ENCODE measurements around the gene WRAP73.
A peak's percentile ranks its signal among the peaks of the same experiment; 100 is the strongest.

WRAP73 gene

DNA sequence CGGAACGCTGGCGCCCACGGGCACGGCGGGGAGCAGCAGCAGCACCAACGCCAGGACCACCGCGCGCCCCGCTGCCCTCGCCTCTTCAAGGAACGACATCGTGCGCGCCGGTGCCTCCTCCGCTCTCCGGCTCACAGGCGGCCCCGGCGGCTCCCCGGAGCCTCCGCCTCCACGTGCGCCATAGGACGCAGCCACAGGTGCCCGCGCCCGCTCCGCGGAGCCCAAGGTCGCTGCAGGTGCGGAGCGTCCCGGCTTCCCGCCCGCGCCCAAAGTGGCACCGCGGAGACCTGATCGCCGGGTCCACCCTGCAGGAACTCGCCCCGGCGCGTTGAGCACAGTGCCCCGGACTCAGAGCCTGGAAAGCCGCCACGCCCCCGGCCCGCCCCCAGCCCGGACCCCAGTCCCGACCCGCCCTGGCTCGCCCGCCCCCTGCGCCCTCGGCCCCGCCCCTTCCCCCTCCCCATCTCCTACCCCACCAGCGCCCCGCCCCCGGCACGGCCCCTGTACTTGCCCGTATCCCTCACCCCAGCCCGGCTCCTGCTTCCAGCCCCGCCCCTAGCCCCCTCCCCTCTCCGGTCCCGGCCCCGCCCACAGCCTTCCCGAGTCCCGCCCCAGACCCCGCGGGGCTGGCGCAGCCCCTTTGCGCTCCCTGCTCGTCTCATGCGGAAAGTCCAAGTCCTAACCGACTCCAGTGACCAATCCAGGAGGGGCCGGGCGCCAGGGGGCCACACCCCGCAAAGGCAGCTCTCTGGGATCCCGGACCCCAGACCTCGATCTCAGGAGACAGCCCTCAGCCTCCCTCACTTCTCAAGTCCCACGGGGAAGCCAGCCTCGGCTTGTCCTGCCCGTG, 38.5 kb downstream of the WRAP73 start, which contains the start of gene MEGF6:
MEGF6 (minus strand) TSS at position 339 of the 850 bp plus-strand sequence; CDS start at position 99, 240 bp downstream.
- peak within 1 kb of the TSS; percentile 67; the same call in 1 of the 2 replicates for H3K9ac ChIP-seq (ENCODE audit: low read depth, low read length)
- no peak within 1 kb of the TSS for H3K27ac ChIP-seq (ENCODE audit: low read length)
- H3K9me3 ChIP-seq (ENCODE audit: insufficient read depth, low read depth, low read length), result no peaks in the 10 kb centered on the region
- H3K27me3 ChIP-seq (ENCODE audit: insufficient read depth, low read length), result peaks cover 24% of the 10 kb centered on the region
- peaks cover 16% of the 10 kb centered on the region for H3K4me1 ChIP-seq (ENCODE audit: insufficient read depth, low read length)
- H3K4me3 ChIP-seq (ENCODE audit: low read length), result peak within 1 kb of the TSS; percentile 74
- no peaks in the 10 kb centered on the region for H3K36me3 ChIP-seq (ENCODE audit: insufficient read depth, low read depth, low read length)

DNA sequence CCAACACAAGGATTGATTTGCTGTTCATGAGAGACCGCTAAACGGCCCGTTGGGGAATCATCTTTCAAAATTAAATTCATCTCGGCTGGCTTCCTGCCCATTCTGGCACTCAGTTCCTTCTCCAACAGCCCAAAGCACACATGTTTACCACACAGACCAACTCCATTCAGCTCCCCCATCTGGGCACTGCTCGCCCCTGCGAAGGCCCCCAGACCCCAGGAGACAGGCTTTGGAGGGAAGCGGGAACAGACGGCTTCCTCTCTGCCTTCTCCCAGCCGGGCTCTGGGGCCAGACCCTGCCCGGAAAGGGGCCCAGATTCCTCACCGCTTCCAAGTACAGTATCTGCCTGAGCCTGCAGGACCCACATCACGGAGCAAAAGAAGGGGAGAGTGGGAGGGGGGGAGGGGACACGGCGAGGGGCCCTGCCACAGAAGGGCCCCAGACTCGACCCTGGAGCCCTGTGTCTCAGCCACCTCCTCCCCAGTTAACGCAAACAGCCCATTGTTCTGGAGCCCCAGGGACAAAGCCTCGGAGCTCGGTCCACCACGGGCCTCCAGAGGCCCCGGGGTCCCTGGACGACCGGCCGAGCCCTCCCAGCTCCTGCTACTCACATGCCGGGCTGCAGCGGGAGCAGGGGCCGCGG, 39.3 kb downstream of the WRAP73 start:
- H3K36me3 ChIP-seq (ENCODE audit: insufficient read depth, low read depth, low read length), result no peaks in the 10 kb centered on the region
- peaks cover 16% of the 10 kb centered on the region for H3K4me1 ChIP-seq (ENCODE audit: insufficient read depth, low read length)
- peaks cover 24% of the 10 kb centered on the region for H3K27me3 ChIP-seq (ENCODE audit: insufficient read depth, low read length)
- H3K27ac ChIP-seq (ENCODE audit: low read length), result no peak overlapping the region
- H3K9ac ChIP-seq (ENCODE audit: low read depth, low read length), result peak overlapping the region; percentile 67; the same call in 1 of the 2 replicates
- no peaks in the 10 kb centered on the region for H3K9me3 ChIP-seq (ENCODE audit: insufficient read depth, low read depth, low read length)
- H3K4me3 ChIP-seq (ENCODE audit: low read length), result peak overlapping the region; percentile 74

DNA sequence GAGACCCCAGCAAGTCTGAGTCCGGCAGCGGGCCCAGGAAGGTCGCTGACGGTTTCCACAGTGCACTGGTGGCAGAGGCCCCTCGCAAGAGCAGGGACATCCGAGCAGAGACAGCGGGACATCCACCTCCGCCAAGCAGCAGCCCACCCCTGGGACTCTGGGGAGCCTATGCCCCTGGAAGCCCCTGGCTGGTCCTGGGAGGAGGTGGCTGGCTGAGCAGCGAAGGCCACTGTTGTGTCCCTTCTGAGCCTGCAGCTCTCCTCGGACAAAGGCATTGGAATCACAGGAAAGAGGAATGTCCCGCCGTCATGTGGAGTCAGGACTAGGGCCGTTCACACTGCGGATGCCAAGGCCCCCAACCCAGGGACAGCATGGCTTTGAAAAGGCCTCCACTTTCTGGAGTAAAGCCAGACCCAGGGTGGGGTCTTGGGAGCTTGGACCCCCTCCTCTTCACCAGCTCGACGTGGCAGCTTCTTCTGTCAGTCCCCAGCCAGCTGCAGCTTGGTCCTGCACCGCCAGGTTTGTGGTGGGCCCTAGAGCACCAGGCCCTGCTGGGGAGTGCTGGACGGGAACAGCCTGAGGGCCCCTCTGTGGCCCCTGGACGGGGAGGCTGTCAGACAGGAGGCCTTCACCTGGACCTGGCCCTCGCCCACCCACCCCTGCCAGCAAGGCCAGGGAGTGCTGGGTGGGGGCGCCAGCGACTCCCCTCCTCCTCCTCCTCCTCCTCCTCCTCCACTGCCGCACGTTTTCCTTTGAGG, 40.0 kb downstream of the WRAP73 start:
- Histone ChIP-seq H3K27ac (ENCODE audit: low read length) (no peak overlapping the region), H3K9me3 (ENCODE audit: insufficient read depth, low read depth, low read length) (no peaks in the 10 kb centered on the region), H3K9ac (ENCODE audit: low read depth, low read length) (peak overlapping the region; percentile 67; the same call in 1 of the 2 replicates), H3K36me3 (ENCODE audit: insufficient read depth, low read depth, low read length) (no peaks in the 10 kb centered on the region), H3K4me3 (ENCODE audit: low read length) (peak overlapping the region; percentile 74), H3K4me1 (ENCODE audit: insufficient read depth, low read length) (peaks cover 16% of the 10 kb centered on the region), H3K27me3 (ENCODE audit: insufficient read depth, low read length) (peaks cover 24% of the 10 kb centered on the region)

GRCh38 chr1:3609016-3609768, 40.7 kb downstream of the WRAP73 start:
- H3K27ac ChIP-seq (ENCODE audit: low read length), result no peak overlapping the region
- no peak overlapping the region for H3K9ac ChIP-seq (ENCODE audit: low read depth, low read length)
- peaks cover 11% of the 10 kb centered on the region for H3K4me1 ChIP-seq (ENCODE audit: insufficient read depth, low read length)
- H3K4me3 ChIP-seq (ENCODE audit: low read length), result no peak overlapping the region
- H3K27me3 ChIP-seq (ENCODE audit: insufficient read depth, low read length), result peaks cover 24% of the 10 kb centered on the region
- H3K9me3 ChIP-seq (ENCODE audit: insufficient read depth, low read depth, low read length), result no peaks in the 10 kb centered on the region
- H3K36me3 ChIP-seq (ENCODE audit: insufficient read depth, low read depth, low read length), result no peaks in the 10 kb centered on the region

- Histone ChIP-seq H3K4me1 (ENCODE audit: insufficient read depth, low read length) (peaks cover 6% of the 10 kb centered on the region; the same call in 1 of the 2 replicates), H3K4me3 (ENCODE audit: low read length) (no peak overlapping the region), H3K27me3 (ENCODE audit: insufficient read depth, low read length) (peaks cover 22% of the 10 kb centered on the region), H3K27ac (ENCODE audit: low read length) (no peak overlapping the region), H3K9me3 (ENCODE audit: insufficient read depth, low read depth, low read length) (no peaks in the 10 kb centered on the region), H3K36me3 (ENCODE audit: insufficient read depth, low read depth, low read length) (no peaks in the 10 kb centered on the region), H3K9ac (ENCODE audit: low read depth, low read length) (no peak overlapping the region)
These were observed 41.7 kb downstream of the WRAP73 start for GRCh38 chr1:3608154-3608553.

GRCh38 chr1:3607703-3608065, 42.2 kb downstream of the WRAP73 start:
- Histone ChIP-seq H3K4me1 (ENCODE audit: insufficient read depth, low read length) (peaks cover 4% of the 10 kb centered on the region; the same call in 1 of the 2 replicates), H3K36me3 (ENCODE audit: insufficient read depth, low read depth, low read length) (no peaks in the 10 kb centered on the region), H3K4me3 (ENCODE audit: low read length) (no peak overlapping the region), H3K9me3 (ENCODE audit: insufficient read depth, low read depth, low read length) (no peaks in the 10 kb centered on the region), H3K27me3 (ENCODE audit: insufficient read depth, low read length) (peaks cover 17% of the 10 kb centered on the region), H3K27ac (ENCODE audit: low read length) (no peak overlapping the region), H3K9ac (ENCODE audit: low read depth, low read length) (no peak overlapping the region)

GRCh38 chr1:3606779-3607702, 42.9 kb downstream of the WRAP73 start:
- Histone ChIP-seq H3K9me3 (ENCODE audit: insufficient read depth, low read depth, low read length) (no peaks in the 10 kb centered on the region), H3K4me3 (ENCODE audit: low read length) (no peak overlapping the region), H3K27ac (ENCODE audit: low read length) (no peak overlapping the region), H3K4me1 (ENCODE audit: insufficient read depth, low read length) (peaks cover 4% of the 10 kb centered on the region; the same call in 1 of the 2 replicates), H3K27me3 (ENCODE audit: insufficient read depth, low read length) (peaks cover 11% of the 10 kb centered on the region), H3K9ac (ENCODE audit: low read depth, low read length) (no peak overlapping the region), H3K36me3 (ENCODE audit: insufficient read depth, low read depth, low read length) (no peaks in the 10 kb centered on the region)

DNA sequence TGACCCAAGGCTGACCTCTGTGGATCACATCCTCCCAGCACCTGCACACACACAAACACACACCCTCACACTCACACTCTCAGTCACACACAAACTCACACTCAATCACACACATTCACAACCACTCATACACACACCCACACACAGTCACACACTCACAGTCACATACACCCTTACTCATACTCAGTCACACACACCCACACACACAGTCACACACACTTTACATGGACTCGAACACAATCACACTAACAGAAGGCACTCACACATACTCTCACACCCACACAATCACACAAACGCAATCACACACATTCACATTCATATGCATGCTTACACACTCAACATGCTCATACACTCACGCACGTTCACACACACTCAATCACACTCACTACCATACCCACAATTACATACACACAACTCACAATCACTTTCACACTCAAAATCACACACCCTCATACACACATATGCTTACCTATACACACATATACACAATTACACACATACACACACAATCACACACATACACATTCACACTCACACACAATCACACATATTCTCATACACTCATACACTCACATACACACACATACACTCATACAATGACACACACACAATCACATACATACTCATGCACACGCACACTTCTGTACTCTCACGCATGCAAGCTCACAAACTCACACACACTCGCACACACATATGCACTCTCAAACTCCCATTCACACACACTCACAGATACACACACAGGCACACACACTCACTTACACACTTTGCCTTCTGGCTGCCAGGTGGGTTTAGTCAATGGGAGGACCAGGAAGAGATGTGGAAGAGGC, 44.7 kb downstream of the WRAP73 start:
- Histone ChIP-seq H3K9ac (ENCODE audit: low read depth, low read length) (no peak overlapping the region), H3K4me1 (ENCODE audit: insufficient read depth, low read length) (peaks cover 4% of the 10 kb centered on the region; the same call in 1 of the 2 replicates), H3K4me3 (ENCODE audit: low read length) (no peak overlapping the region), H3K36me3 (ENCODE audit: insufficient read depth, low read depth, low read length) (no peaks in the 10 kb centered on the region), H3K27me3 (ENCODE audit: insufficient read depth, low read length) (no peaks in the 10 kb centered on the region; the same call in 1 of the 2 replicates), H3K27ac (ENCODE audit: low read length) (no peak overlapping the region), H3K9me3 (ENCODE audit: insufficient read depth, low read depth, low read length) (no peaks in the 10 kb centered on the region)

DNA sequence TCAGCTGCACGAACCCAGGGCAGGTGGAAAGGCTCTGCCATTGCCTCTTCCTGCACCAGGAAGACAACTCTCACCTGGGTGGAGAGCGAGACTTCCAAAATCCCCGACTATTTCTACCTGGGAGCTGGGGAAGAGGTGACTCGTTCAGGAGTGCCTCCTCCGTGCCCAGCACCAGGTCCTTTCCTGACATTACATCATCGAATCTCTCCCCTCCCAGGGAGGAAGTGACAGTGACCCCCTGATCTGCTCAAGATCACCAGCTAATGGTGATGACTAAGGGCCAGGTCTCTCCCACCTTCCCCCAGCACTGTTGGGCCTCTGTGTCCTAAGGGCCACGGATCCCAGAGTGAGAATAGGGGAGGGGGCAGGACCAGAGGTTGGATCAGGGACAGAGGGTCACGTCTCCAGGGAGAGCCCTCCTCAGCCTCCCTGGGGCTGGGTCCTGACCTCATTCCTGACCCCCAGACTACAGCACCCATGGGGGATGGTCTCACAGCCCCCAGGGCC, 45.4 kb downstream of the WRAP73 start:
- Histone ChIP-seq H3K36me3 (ENCODE audit: insufficient read depth, low read depth, low read length) (no peaks in the 10 kb centered on the region), H3K9me3 (ENCODE audit: insufficient read depth, low read depth, low read length) (no peaks in the 10 kb centered on the region), H3K27me3 (ENCODE audit: insufficient read depth, low read length) (no peaks in the 10 kb centered on the region)

More for the DNA sequence above, 45.4 kb downstream of the WRAP73 start:
- Histone ChIP-seq H3K4me3 (ENCODE audit: low read length) (no peak overlapping the region), H3K4me1 (ENCODE audit: insufficient read depth, low read length) (no peaks in the 10 kb centered on the region; the same call in 1 of the 2 replicates), H3K9ac (ENCODE audit: low read depth, low read length) (no peak overlapping the region), H3K27ac (ENCODE audit: low read length) (no peak overlapping the region)
